Vagina (tissue), 2 donors: ENCODE data around the gene ORC4.

Experiments used
- POLR2A ChIP-seq, 2 donors: fragments of 450-650 bp; IDR thresholded peaks; one replicate each; pipeline ENCODE4 v1.6.1; 2017; ENCODE audit warnings: antibody characterized with exemption in 2 of 2, mild to moderate bottlenecking in 2 of 2, moderate library complexity in 2 of 2
- TF ChIP-seq, protein P1 (sequence below), 3 experiments: fragments of 450-650 bp in 2 of 3; fragments of 200-600 bp in 1 of 3; sonication (generic) in 1 of 3; IDR thresholded peaks; one replicate each; pipeline ENCODE4 v1.5.1; 2017 to 2019; ENCODE audit warnings: antibody characterized with exemption in 3 of 3, mild to moderate bottlenecking in 2 of 3, moderate library complexity in 2 of 3

DNA sequence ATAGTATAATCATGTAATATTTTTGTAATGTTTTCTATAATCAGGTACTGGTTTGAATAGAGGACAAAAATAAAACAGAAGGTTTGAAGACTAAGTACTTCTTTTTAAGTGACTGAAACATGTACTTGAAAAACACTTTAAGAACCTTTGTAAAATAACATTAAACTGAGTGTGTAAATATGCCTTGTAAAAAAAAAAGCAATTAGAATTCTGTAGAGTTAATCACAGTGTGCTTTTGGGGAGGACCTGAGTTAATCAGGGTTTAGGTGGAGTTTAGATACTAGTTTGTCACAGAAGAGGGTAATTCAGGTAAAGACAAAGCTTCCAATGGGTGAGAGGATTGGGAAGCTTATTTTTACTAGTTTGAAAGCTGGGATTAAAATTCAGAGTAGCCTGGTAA is 10.6 kb upstream of the ORC4 start:
- no peak for TF ChIP-seq POLR2A (IDR thresholded peaks at IDR 0.05)
- TF ChIP-seq, protein P1, sequence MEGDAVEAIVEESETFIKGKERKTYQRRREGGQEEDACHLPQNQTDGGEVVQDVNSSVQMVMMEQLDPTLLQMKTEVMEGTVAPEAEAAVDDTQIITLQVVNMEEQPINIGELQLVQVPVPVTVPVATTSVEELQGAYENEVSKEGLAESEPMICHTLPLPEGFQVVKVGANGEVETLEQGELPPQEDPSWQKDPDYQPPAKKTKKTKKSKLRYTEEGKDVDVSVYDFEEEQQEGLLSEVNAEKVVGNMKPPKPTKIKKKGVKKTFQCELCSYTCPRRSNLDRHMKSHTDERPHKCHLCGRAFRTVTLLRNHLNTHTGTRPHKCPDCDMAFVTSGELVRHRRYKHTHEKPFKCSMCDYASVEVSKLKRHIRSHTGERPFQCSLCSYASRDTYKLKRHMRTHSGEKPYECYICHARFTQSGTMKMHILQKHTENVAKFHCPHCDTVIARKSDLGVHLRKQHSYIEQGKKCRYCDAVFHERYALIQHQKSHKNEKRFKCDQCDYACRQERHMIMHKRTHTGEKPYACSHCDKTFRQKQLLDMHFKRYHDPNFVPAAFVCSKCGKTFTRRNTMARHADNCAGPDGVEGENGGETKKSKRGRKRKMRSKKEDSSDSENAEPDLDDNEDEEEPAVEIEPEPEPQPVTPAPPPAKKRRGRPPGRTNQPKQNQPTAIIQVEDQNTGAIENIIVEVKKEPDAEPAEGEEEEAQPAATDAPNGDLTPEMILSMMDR (IDR thresholded peaks at IDR 0.05) = no peak
